ENCODE results near the gene FRK.

Gene FRK

GRCh38 chr6:115885636-115886366 is 174.9 kb downstream of the FRK start:
- no peaks in the 10 kb centered on the region for H3K27me3 Mint-ChIP-seq
- no peaks in the 10 kb centered on the region for H3K36me3 Mint-ChIP-seq

GRCh38 chr6:115882771-115883170 is 177.9 kb downstream of the FRK start:
- Mint-ChIP-seq H3K9me3 (no peaks in the 10 kb centered on the region), H3K27me3 (no peaks in the 10 kb centered on the region), H3K4me1 (no peaks in the 10 kb centered on the region), H3K4me3 (no peak overlapping the region), H3K36me3 (no peaks in the 10 kb centered on the region), H3K27ac (no peak overlapping the region)

More at GRCh38 chr6:115885636-115886366, 174.9 kb downstream of the FRK start:
- Mint-ChIP-seq H3K27ac (no peak overlapping the region), H3K4me1 (no peaks in the 10 kb centered on the region), H3K9me3 (no peaks in the 10 kb centered on the region), H3K4me3 (no peak overlapping the region)

GRCh38 chr6:115882174-115882573 is 178.5 kb downstream of the FRK start:
- no peak overlapping the region for H3K27ac Mint-ChIP-seq
- no peaks in the 10 kb centered on the region for H3K36me3 Mint-ChIP-seq
- H3K27me3 Mint-ChIP-seq, result no peaks in the 10 kb centered on the region
- no peak overlapping the region for H3K4me3 Mint-ChIP-seq
- H3K4me1 Mint-ChIP-seq, result no peaks in the 10 kb centered on the region
- H3K9me3 Mint-ChIP-seq, result no peaks in the 10 kb centered on the region

Data from activated naive CD4-positive, alpha-beta T cell treated with anti-CD3 and anti-CD28 coated beads, Interleukin-2, amount 50 U/mL, for 24 hours (primary cell).